HG03280 (cell line): ENCODE measurements around the gene CAV2.

Source experiments
- ATAC-seq: cut with Tn5 transposase; IDR thresholded peaks from one replicate; pipeline ENCODE4 v1.9.1; 2021; ENCODE audit warnings: mild to moderate bottlenecking, moderate library complexity; ENCODE audit not compliant: unreplicated experiment

CAV2 gene

GRCh38 chr7:116522247-116522646 is 22.7 kb downstream of the CAV2 start:
- no peak for ATAC-seq

GRCh38 chr7:116524221-116524608 is 24.7 kb downstream of the CAV2 start:
- no peak for ATAC-seq

GRCh38 chr7:116524609-116525297 is 25.2 kb downstream of the CAV2 start, which contains the start of gene CAV1:
Gene CAV1 (plus strand): TSS chr7:116525036. CDS start chr7:116525063, 27 bp downstream.
- ATAC-seq, result no peak

- peak; percentile 34 for ATAC-seq
Measured at GRCh38 chr7:116525298-116525912, 25.9 kb downstream of the CAV2 start.

GRCh38 chr7:116525913-116526861 is 26.6 kb downstream of the CAV2 start:
- peak; percentile 92 for ATAC-seq

- no peak for ATAC-seq
Measured at GRCh38 chr7:116526897-116527296, 27.4 kb downstream of the CAV2 start.

- ATAC-seq, result no peak
Measured at GRCh38 chr7:116527521-116527920, 28.0 kb downstream of the CAV2 start.

GRCh38 chr7:116528008-116528789 is 28.7 kb downstream of the CAV2 start:
- no peak for ATAC-seq

GRCh38 chr7:116529250-116529649 is 29.7 kb downstream of the CAV2 start:
- no peak for ATAC-seq

GRCh38 chr7:116530107-116530820 is 30.7 kb downstream of the CAV2 start:
- ATAC-seq, result no peak

GRCh38 chr7:116532102-116532688 is 32.7 kb downstream of the CAV2 start:
- ATAC-seq, result no peak

- no peak for ATAC-seq
Measured at GRCh38 chr7:116534790-116535189, 35.3 kb downstream of the CAV2 start.

GRCh38 chr7:116535416-116535815 is 35.9 kb downstream of the CAV2 start:
- ATAC-seq, result no peak

GRCh38 chr7:116538138-116538537 is 38.6 kb downstream of the CAV2 start:
- no peak for ATAC-seq

GRCh38 chr7:116539879-116540278 is 40.3 kb downstream of the CAV2 start:
- no peak for ATAC-seq

- ATAC-seq, result no peak
Measured at GRCh38 chr7:116540743-116541142, 41.2 kb downstream of the CAV2 start.

- no peak for ATAC-seq
Measured at GRCh38 chr7:116541951-116542350, 42.4 kb downstream of the CAV2 start.

- ATAC-seq, result no peak
Measured at GRCh38 chr7:116542618-116543017, 43.1 kb downstream of the CAV2 start.

- ATAC-seq, result peak; percentile 40
Measured at GRCh38 chr7:116543664-116544063, 44.1 kb downstream of the CAV2 start.

GRCh38 chr7:116544487-116544886 is 44.9 kb downstream of the CAV2 start:
- no peak for ATAC-seq
